Activated T-cell treated with anti-CD3 and anti-CD28 coated beads, Interleukin-2, amount 50 U/mL, for 48 hours (primary cell): ENCODE measurements around the gene UBAC1.
"Not testable (repeated sequence)": the region's sequence is repeated elsewhere in the genome, so short reads cannot be mapped to it uniquely, and the experiment has no call there.

Experiments used
- DNase-seq, 2 experiments: peaks; one replicate each; pipeline ENCODE4 v3.0.0-alpha.2; 2020

The UBAC1 gene

DNA sequence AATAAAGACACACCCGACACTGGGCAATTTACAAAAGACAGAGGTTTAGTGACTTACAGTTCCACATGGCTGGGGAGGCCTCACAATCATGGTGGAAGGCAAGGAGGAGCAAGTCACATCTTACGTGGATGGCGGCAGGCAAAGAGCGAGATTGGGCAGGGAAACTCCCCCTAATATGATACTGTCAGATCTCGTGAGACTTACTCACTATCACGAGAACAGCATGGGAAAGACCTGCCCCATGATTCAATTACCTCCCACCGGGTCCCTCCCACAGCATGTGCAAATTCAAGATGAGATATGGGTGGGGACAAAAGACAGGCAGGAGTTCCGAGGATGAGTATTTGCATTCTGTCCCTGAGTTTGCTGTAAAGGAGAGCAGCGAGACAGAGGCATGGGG lies 49.9 kb downstream of the UBAC1 start:
- DNase-seq = not testable (repeated sequence)

DNA sequence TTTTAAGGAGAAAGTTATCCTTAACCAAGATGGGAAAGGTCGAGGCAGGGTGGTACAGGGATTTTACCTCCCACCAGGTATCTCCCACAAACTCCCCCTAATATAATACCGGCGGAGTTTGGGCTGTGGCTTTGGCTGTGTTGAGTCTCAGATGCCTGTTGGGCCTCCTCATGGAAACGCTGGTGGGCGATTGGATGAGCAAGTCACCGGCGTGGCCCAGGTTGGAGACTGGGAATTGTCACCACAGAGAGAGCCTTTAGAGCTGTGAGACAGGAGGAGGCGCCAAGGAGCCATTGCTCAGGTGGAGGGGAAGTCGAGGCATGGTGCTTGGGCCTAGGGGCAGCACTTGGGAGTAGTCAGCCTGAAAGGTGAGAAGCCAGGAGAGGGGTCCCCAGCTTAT lies 50.4 kb downstream of the UBAC1 start:
- no peak for DNase-seq

- DNase-seq = no peak
Observed at GRCh38 chr9:135910216-135910615, 51.0 kb downstream of the UBAC1 start.

DNA sequence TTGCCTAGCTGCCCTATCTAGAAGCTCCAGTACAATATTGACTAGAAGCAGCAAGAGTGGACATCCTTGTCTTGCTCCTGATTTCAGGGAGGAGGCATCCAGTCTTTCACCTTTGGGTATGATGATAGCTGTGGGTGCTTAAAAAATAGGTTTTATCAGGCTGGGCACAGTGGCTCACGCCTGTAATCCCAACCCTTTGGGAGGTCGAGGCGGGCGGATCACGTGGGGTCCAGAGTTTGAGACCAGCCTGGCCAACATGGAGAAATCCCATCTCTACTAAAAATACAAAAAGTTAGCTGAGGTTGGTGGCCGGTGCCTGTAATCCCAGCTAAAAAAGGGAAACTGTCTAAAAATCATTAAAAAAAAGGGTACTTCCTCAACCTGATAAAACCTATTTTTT lies 51.8 kb downstream of the UBAC1 start:
- DNase-seq = no peak

DNA sequence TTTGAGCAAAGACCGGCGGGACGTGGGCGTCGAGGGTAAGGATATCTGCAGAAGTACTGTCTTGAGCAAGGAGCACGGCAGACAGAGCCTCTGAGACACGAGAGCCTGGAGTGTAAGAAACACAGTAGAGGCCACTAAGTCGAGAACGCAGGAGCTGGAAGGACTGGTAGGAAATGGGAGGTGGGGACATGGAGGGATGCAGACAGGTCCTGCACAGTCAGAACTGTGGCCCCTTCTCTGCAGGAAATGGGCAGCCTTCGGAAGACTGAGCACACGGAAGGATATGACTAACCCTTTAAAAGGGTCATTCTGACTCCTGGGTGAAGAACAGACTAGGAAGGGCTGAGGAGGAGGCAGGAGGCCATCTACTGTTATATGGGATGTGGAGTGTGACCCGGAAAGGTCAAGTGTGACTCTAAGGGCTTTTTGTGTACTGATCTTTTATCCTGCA lies 52.4 kb downstream of the UBAC1 start:
- DNase-seq = no peak

GRCh38 chr9:135908093-135908753 lies 53.0 kb downstream of the UBAC1 start:
- DNase-seq = no peak

- DNase-seq = peak; percentile 95 to 96
Observed at GRCh38 chr9:135907431-135908092, 53.6 kb downstream of the UBAC1 start, which contains the start of gene CAMSAP1. Gene CAMSAP1 (minus strand): TSS chr9:135907546. CDS start chr9:135907159, 387 bp downstream.

DNA sequence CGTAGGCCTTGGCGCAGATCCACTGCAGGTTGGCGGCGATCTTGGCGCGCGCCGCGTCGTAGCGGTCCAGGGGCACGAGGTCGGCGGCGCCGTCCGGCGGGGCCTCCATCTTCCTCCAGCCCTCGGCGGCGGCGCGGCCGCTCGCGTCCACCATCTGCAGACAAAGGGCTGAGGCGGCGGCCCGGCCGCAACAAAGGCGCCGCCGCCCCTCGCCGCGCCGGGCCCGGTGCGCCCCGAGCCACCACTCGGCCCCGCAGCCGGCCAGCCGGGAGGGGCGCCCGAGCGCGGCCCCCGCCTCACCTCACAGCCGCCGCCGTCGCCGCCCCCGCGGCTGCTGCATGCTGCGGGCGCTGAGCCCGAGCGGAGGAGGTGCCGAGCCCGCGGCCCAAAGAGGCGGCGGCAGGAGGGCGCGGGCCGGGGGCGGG lies 54.2 kb downstream of the UBAC1 start:
- DNase-seq = no peak

- DNase-seq = peak in 1 of 2 experiments; percentile 41
Observed at GRCh38 chr9:135906291-135907005, 54.7 kb downstream of the UBAC1 start.

DNA sequence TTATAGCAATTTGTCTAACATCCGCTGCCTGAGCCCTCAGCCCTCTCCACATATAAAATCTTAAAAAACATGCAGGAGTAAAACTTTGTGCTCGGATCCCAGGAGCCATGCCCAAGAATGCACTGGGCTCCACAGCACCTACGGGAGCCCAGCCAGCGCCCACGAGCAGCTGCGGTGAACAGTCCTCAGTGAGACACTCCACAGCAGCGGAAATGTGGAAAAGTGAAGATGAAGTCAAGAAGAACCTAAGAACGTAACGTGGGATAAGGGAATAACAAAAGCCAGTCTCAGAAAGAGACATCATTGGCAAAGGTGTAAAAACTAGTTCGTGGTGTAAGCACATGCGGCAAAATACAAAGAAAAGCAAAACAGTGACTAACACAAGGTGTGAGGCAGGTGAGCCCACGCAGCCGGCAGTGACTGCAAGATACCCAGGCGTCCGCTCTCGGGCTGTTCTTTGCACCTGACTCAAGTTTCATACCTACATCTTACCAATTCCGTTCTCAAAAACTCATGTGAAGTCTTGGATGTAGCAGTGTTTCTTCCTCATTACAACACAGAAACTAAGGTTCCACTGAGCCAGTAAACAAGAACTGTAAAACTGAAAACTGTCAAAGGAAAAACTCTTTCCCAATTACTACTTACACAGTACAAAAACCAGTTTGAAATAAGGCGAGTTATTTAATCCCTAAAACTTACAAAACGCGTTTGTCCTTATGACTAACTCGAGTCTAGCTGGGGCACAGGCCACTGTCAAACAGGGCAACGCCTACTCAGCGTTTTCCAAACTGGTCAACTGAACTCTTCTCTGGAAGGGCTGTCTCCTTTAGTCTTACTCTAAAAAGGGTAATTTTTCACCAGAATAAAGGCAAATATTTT lies 55.6 kb downstream of the UBAC1 start:
- peak; percentile 70 to 81 for DNase-seq

GRCh38 chr9:135903786-135904520 lies 57.2 kb downstream of the UBAC1 start:
- no peak for DNase-seq

DNA sequence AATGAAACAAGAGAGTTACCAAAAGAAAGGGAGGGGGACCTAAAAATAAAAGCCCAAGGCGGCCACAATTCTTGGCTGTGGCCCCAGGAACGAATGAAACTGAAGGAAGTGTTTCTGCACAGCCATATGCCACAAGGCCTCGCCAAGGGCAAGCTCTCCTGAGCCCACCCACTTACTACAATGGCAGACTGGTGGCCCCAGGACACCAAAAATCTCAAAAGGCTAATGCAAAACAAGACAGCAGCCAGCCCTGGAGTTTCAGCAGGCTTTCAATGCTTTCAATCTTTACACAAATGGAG lies 57.9 kb downstream of the UBAC1 start:
- no peak for DNase-seq

DNA sequence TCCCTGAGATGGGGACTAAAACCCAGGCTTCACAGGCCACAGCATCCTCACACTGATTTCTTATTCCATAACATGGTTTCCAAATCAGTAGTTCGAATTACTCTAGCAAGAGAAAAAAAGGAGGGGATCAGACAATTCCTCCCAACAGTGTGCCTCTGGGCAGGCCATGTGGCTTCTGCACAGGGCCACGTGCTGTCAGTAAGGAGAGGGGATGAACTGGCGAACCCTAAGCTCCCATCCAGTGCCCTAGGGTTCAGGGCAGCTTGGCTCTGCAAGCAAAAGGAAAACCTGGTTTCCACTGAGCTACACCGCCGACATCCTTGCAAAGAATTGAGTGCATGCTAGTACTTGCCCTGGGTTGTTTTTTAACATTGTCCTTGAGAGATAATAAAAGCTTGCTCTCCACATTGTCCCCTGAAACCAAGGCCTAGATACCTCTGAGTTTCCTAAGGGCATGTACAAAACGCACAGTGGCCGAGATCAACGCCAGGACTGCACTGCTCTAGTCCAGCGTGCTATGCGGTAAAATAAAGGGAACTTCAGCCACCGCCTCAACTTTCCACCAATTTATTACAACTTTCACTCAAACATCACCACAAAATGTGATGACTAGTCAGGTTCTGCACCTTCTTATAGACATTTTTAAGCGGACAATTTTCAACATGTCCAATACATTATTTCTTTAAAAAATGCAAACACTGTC lies 58.4 kb downstream of the UBAC1 start:
- no peak for DNase-seq

- DNase-seq = no peak
Observed at GRCh38 chr9:135901826-135902225, 59.3 kb downstream of the UBAC1 start.

DNA sequence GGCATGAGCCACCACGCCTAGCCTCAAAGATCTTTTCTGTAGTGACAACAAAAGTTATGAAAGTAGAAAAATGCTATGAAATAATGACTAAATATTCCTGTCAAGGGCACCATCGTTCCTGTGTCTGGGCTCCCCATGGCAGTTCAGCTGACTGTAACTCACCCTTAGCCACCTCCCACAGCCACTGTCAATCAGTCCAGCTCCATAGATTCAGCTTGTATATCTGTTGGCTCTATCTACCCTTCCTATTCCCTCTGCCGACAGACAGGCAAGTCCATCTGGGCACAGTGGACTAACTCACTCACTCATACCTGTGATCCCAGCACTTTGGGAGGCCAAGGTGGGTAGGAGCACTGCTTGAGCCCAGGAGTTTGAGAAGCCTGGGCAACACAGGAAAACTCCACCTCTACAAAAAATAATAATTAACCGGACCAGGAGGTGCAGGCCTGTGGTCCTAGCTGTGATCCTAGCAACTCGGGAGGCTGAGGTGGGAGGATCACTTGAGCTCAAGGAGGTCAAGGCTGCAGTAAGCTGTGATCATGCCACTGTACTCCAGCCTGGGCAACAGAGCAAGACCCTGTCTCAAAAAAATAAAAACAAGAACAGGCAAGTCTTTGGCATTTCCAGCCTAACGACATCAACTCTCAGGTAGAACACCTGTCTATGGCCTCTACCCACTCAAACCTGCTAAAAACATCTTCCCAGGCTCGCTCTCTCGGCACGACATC lies 60.0 kb downstream of the UBAC1 start:
- DNase-seq = no peak

- no peak for DNase-seq
Observed at GRCh38 chr9:135898634-135899407, 62.4 kb downstream of the UBAC1 start.

DNA sequence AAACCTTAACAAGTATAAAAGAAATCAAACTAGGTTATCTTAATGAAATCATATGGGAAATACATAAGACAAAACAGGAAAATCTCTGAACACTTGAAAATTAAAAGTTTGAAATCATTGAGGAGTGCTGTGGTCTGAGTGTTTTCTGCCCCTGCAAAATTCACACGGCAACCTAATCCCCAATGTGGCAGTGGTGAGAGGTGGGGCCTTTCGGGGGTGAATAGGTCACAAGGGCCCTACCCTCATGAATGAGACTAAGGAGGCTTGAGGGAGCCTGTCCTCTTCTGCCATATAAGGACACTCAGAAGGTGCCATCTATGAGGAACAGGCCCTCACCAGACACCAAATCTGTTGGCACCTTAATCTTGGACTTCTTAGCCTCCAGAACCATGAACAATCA lies 64.5 kb downstream of the UBAC1 start:
- DNase-seq = no peak

GRCh38 chr9:135896205-135896604 lies 65.0 kb downstream of the UBAC1 start:
- no peak for DNase-seq

- no peak for DNase-seq
Observed at GRCh38 chr9:135895202-135895848, 65.8 kb downstream of the UBAC1 start.

DNA sequence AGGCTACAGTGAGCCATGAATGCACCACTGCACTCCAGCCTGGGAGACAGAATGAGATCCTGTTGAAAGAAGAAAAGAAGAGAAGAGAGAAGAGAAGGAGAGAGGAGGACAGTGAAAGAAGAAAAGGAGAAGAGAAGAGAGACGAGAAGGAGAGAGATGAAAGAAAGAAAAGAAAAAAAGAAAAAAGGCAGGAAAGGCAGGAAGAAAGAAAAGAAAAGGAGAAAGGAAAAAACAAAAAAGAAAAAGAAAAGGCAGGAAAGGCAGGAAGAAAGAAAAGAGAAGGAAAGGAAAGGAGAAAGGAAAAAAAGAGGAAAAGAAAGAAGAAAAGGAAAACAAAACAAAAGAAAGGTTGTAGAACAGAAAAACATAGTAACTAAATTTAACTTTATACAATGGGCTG lies 68.1 kb downstream of the UBAC1 start:
- DNase-seq = no peak
